GM12872 (cell line): ENCODE results near the gene TST.
A peak's percentile ranks its signal among the peaks of the same experiment; 100 is the strongest.

Experiments used
- CTCF ChIP-seq: IDR thresholded peaks from 3 replicates; pipeline ENCODE4 v1.5.1; 2011; ENCODE audit warnings: low read depth, mild to moderate bottlenecking, low read length, moderate library complexity; ENCODE audit not compliant: insufficient read depth

Gene TST

GRCh38 chr22:36999463-36999862, 19.8 kb downstream of the TST start:
- no peak for TF ChIP-seq CTCF

DNA sequence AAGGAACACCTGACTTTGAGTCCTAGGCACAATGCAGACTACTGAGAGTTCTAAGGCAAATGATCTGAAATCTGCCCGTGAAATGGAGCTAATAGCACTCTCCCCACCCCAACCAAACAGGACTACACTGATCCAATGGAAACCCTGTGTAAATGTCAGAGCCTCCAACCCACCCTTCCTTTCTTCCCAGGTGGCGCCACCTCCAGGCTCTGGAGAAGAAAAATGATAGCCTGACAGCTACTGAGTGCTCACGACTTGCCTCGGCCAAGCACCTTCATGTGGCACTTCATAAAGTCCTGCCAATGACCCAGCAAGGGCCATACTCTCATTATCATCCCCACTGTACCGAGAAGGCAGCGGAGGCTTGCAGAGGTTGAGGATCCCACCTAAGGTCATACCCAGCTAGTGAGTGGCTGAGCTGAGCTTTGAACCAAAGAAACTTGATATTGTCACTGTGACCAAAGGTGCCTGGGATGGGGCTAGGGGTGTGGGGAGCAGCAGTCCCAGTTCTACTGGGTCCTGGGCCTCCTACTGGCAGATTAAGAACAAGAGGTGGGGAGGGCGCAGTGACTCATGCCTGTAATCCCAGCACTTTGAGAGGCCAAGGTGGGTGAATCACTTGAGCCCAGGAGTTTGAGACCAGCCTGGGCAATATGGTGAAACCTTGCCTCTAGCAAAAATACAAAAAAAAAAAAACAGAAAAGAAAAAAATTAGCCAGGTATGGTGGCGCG, 20.5 kb downstream of the TST start:
- TF ChIP-seq CTCF: peak; percentile 15; the same call in 1 of the 3 replicates

DNA sequence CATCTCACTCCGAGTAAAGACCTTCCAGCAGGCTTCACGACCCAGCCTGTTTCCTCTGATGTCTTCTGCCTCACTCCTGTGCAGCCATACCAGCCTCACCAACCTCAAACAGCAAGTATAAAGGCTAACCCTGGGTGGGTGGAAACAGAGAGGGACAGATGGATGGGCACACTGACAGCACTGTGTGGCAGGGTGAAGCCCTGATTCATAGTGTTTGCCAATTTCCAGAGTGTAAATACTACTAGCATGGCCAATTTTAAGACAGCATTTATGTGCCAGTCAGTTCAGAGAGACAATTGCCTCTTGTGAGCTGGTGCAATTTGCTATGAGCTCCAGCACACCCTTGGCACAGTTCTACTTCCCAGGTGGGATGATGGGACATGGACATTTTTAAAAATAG, 21.5 kb downstream of the TST start:
- no peak for TF ChIP-seq CTCF

DNA sequence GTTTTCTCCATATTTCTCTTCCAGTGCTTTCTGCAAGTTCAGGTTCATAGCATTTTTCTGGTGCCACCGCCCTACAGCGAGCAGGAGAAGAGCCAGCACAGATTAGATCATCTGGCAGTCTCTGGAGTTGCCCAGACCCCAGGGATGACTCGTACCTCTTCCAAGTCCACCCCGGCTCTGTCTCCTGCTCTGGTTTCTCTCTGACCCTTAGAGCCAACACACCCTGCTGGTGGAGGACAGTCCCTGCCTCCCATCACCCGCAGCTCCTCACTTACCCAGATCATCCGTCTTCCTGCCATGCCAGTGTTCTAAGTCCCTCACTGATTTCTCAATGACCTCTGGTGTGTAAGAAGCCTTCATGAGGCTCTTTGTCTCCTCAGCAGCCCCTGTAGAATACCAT, 28.0 kb downstream of the TST start:
- no peak for TF ChIP-seq CTCF

DNA sequence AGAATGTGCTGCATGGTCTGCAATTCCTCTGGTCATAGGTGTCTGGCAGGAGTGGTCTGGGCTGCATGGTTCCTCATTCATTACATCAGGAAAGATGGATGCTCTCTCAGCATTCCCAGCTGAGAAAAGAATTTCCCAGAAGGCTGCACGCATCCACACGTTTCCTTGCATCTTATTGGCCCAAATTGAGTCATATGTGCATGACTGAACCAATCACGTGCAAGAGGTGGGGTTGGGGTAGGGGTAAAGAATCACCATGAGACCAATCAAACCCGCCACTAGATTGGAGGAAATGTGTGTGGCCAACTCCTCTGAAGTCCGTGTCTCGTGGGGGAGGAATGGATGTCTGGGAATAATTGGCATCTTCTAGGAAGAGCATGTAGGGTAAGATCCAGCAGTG, 28.8 kb downstream of the TST start:
- TF ChIP-seq CTCF: no peak

- TF ChIP-seq CTCF: no peak
These were observed 31.0 kb downstream of the TST start for GRCh38 chr22:36988075-36988832.

- TF ChIP-seq CTCF: peak; percentile 77
These were observed 32.9 kb downstream of the TST start for GRCh38 chr22:36986242-36986821.
